ENCODE results near the gene ABHD17A. TPM values are rescaled to one million over a fixed set of nuclear protein-coding genes. Genes with fewer than 3 reads are reported as not detected.

The ABHD17A gene
- total and polyA plus RNA-seq, 9 of the 15 experiments (the other 6 are each of a cell fraction or from before 2014, with no cell fraction given): 0.04 to 135 (median 21.8) TPM; not detected in 1

GRCh38 chr19:1863638-1864479, 21.4 kb downstream of the ABHD17A start (continued):
- peak; percentile 76 for TF ChIP-seq CREB3L1 (IDR thresholded peaks at IDR 0.05; ENCODE audit: borderline replicate concordance, low read depth)
- TF ChIP-seq CREB3 (tag; conservative IDR thresholded peaks at IDR 0.05; ENCODE audit: low read depth): no peak
- no peak for TF ChIP-seq GTF2A2 (tag; IDR thresholded peaks at IDR 0.05)
- peak; percentile 100 for TF ChIP-seq MNT (conservative IDR thresholded peaks at IDR 0.05)
- no peak for TF ChIP-seq ZNF239 (CRISPR knock-in tag; IDR thresholded peaks at IDR 0.05)
- TF ChIP-seq GTF2F1 (IDR thresholded peaks at IDR 0.05; ENCODE audit: low read depth, low read length): no peak
- TF ChIP-seq ATF6 (CRISPR knock-in tag; IDR thresholded peaks at IDR 0.05): no peak
- TF ChIP-seq ELF4 (CRISPR knock-in tag; IDR thresholded peaks at IDR 0.05): no peak
- TF ChIP-seq ARNT (IDR thresholded peaks at IDR 0.05): no peak
- TF ChIP-seq CBX5 (IDR thresholded peaks at IDR 0.05; ENCODE audit: borderline replicate concordance, low read depth): no peak
- TF ChIP-seq HES1 (IDR thresholded peaks at IDR 0.05; ENCODE audit: low read depth): no peak
- peak; percentile 51 for TF ChIP-seq CREB1 (IDR thresholded peaks at IDR 0.05)
- TF ChIP-seq CREB1 (CRISPR knock-in tag; IDR thresholded peaks at IDR 0.05): 0 out of 2 replicates have a peak, but pooled peaks have one; percentile 27
- TF ChIP-seq NCOA2 (IDR thresholded peaks at IDR 0.05; ENCODE audit: partially characterized antibody in 2 of 2): no peak
- TF ChIP-seq CBX2 (IDR thresholded peaks at IDR 0.05; ENCODE audit: insufficient read depth, low read length, poor library complexity, severe bottlenecking): no peak
- 0 out of 2 replicates have a peak, but pooled peaks have one; percentile 13 for TF ChIP-seq GATAD2B (IDR thresholded peaks at IDR 0.05; ENCODE audit: borderline replicate concordance)
- no peak for TF ChIP-seq ZNF764 (CRISPR knock-in tag; IDR thresholded peaks at IDR 0.05; ENCODE audit: low read depth)

Measured in K562 (cell line).